GM12864 (cell line): Measurements from ENCODE around the gene SLX4IP.

ENCODE experiments used
- DNase-seq: peaks from one replicate; pipeline ENCODE4 v3.0.0-alpha.2; 2011; ENCODE audit warnings: low read depth
- H3K4me3 ChIP-seq: 2 replicates; pipeline ENCODE4 v1.5.1; 2011; ENCODE audit warnings: mild to moderate bottlenecking, low read depth, low read length, control low read depth
- CTCF ChIP-seq: IDR thresholded peaks from 2 replicates; pipeline ENCODE4 v1.5.1; 2011; ENCODE audit warnings: low read depth, mild to moderate bottlenecking, moderate library complexity, low read length, control low read depth, inconsistent platforms; ENCODE audit errors: missing control alignments

The SLX4IP gene

GRCh38 chr20:10653599-10654249, 218.6 kb downstream of the SLX4IP start:
- TF ChIP-seq CTCF = no peak
- no peak for DNase-seq
- H3K4me3 ChIP-seq = no peak overlapping the region

GRCh38 chr20:10654250-10654610, 219.1 kb downstream of the SLX4IP start:
- no peak for DNase-seq
- no peak overlapping the region for H3K4me3 ChIP-seq
- no peak for TF ChIP-seq CTCF

- H3K4me3 ChIP-seq = no peak overlapping the region
- DNase-seq = no peak
- no peak for TF ChIP-seq CTCF
Observed at GRCh38 chr20:10654630-10655029, 219.5 kb downstream of the SLX4IP start.

- no peak overlapping the region for H3K4me3 ChIP-seq
- no peak for DNase-seq
- TF ChIP-seq CTCF = no peak
Observed at GRCh38 chr20:10655720-10656669, 220.9 kb downstream of the SLX4IP start.

GRCh38 chr20:10657453-10657852, 222.3 kb downstream of the SLX4IP start:
- no peak overlapping the region for H3K4me3 ChIP-seq
- no peak for TF ChIP-seq CTCF
- DNase-seq = no peak

GRCh38 chr20:10658051-10658823, 223.1 kb downstream of the SLX4IP start:
- H3K4me3 ChIP-seq = no peak overlapping the region
- no peak for DNase-seq
- no peak for TF ChIP-seq CTCF
